Measurements from ENCODE around the gene GJB4. TPM values are rescaled to one million over a fixed set of nuclear protein-coding genes. Genes with fewer than 3 reads are reported as not detected.

The GJB4 gene
- total RNA-seq, 2 experiments from 2014 or later: not detected

- no peak for TF ChIP-seq CTCF (IDR thresholded peaks at IDR 0.05)
- Mint-ChIP-seq H3K4me1 (ENCODE audit: low read depth) (no peaks in the 10 kb centered on the region), H3K27ac (no peak overlapping the region), H3K4me3 (no peak overlapping the region), H3K27me3 (no peaks in the 10 kb centered on the region), H3K9me3 (no peaks in the 10 kb centered on the region), H3K36me3 (ENCODE audit: low read depth) (no peaks in the 10 kb centered on the region)
- ATAC-seq: no peak
- intact Hi-C loops (cut with micrococcal nuclease): no loop called here
- CTCF ChIA-PET: interaction anchor here (0.7 to 1.4 kb wide), 2 partner anchors 16 to 94 kb away, joined by 4 to 6 read pairs; no protein-coding TSS in a partner anchor
- POLR2A ChIA-PET: interaction anchor here (1.0 kb wide), 1 partner anchor 1420 kb away, joined by 3 read pairs; no protein-coding TSS in a partner anchor
- no peak for DNase-seq
Observed at GRCh38 chr1:34758751-34759150, 789 bp upstream of the GJB4 start.

GRCh38 chr1:34761176-34761761 is 1.7 kb downstream of the GJB4 start:
- ChIA-PET POLR2A (no interaction called here), CTCF (no interaction called here)
- Mint-ChIP-seq H3K27me3 (no peaks in the 10 kb centered on the region), H3K4me3 (no peak overlapping the region), H3K4me1 (ENCODE audit: low read depth) (no peaks in the 10 kb centered on the region), H3K27ac (no peak overlapping the region), H3K36me3 (ENCODE audit: low read depth) (no peaks in the 10 kb centered on the region), H3K9me3 (no peaks in the 10 kb centered on the region)
- no peak for TF ChIP-seq CTCF (IDR thresholded peaks at IDR 0.05)
- DNase-seq (no peak), ATAC-seq (no peak)
- intact Hi-C loops (cut with micrococcal nuclease): no loop called here

GRCh38 chr1:34761776-34762307 is 2.3 kb downstream of the GJB4 start:
- ATAC-seq (no peak), DNase-seq (no peak)
- ChIA-PET CTCF (no interaction called here), POLR2A (no interaction called here)
- intact Hi-C loops (cut with micrococcal nuclease): no loop called here
- Mint-ChIP-seq H3K27ac (no peak overlapping the region), H3K9me3 (no peaks in the 10 kb centered on the region), H3K4me1 (ENCODE audit: low read depth) (no peaks in the 10 kb centered on the region), H3K36me3 (ENCODE audit: low read depth) (no peaks in the 10 kb centered on the region), H3K4me3 (no peak overlapping the region), H3K27me3 (no peaks in the 10 kb centered on the region)
- TF ChIP-seq CTCF (IDR thresholded peaks at IDR 0.05): no peak

- Mint-ChIP-seq H3K9me3 (no peaks in the 10 kb centered on the region), H3K27me3 (no peaks in the 10 kb centered on the region), H3K36me3 (ENCODE audit: low read depth) (no peaks in the 10 kb centered on the region), H3K4me1 (ENCODE audit: low read depth) (no peaks in the 10 kb centered on the region), H3K4me3 (no peak overlapping the region), H3K27ac (no peak overlapping the region)
- ChIA-PET POLR2A (interaction anchor here (0.6 kb wide), 1 partner anchor 1035 kb away, joined by 3 read pairs; no protein-coding TSS in a partner anchor), CTCF (no interaction called here)
- ATAC-seq: no peak
- no peak for TF ChIP-seq CTCF (IDR thresholded peaks at IDR 0.05)
- no peak for DNase-seq
- intact Hi-C loops (cut with micrococcal nuclease): no loop called here
Observed at GRCh38 chr1:34762474-34763141, 3.1 kb downstream of the GJB4 start.

GRCh38 chr1:34763142-34763781 is 3.7 kb downstream of the GJB4 start:
- ChIA-PET POLR2A (interaction anchor here (0.6 kb wide), 1 partner anchor 1034 kb away, joined by 3 read pairs; no protein-coding TSS in a partner anchor), CTCF (no interaction called here)
- no peaks in the 10 kb centered on the region for H3K9me3 Mint-ChIP-seq
- H3K4me1 Mint-ChIP-seq (ENCODE audit: low read depth): no peaks in the 10 kb centered on the region
- DNase-seq (no peak), ATAC-seq (no peak)
- TF ChIP-seq CTCF (IDR thresholded peaks at IDR 0.05): no peak
- no peaks in the 10 kb centered on the region for H3K27me3 Mint-ChIP-seq
- intact Hi-C loops (cut with micrococcal nuclease): no loop called here
- no peaks in the 10 kb centered on the region for H3K36me3 Mint-ChIP-seq (ENCODE audit: low read depth)
- H3K27ac Mint-ChIP-seq: no peak overlapping the region
- H3K4me3 Mint-ChIP-seq: no peak overlapping the region
